OCI-LY1 (cell line): ENCODE measurements around the gene CNTNAP5.

Experiments used
- CTCF ChIP-seq: fragments of 200-600 bp; sonication (generic), shearing (Covaris generic); IDR thresholded peaks from 2 replicates; pipeline ENCODE4 v1.5.1; 2017; ENCODE audit warnings: mild to moderate bottlenecking, antibody characterized with exemption, low read length, moderate library complexity, mixed read lengths
- EZH2 ChIP-seq: fragments of 200-600 bp; sonication (generic), shearing (Covaris generic); IDR thresholded peaks from 2 replicates; pipeline ENCODE4 v1.8.0; 2017; ENCODE audit warnings: borderline replicate concordance, mixed run types, mild to moderate bottlenecking, antibody characterized with exemption, low read length, moderate library complexity, mixed read lengths

GRCh38 chr2:124610141-124610540 lies 585.1 kb downstream of the CNTNAP5 start:
- TF ChIP-seq CTCF (no peak), EZH2 (no peak)
